Mucosa of rectum (tissue), 2 donors: ENCODE results near the gene PRPF18.

Experiments used
- H3K27ac ChIP-seq, 2 donors: one replicate each; pipeline ENCODE4 v1.7.0; 2013; ENCODE audit warnings: inconsistent platforms in 2 of 2, low read depth in 2 of 2, low read length in 2 of 2
- H3K27me3 ChIP-seq, 2 donors: one replicate each; pipeline ENCODE4 v1.7.0; 2013; ENCODE audit warnings: low read length in 2 of 2; ENCODE audit not compliant: control insufficient read depth in 2 of 2, insufficient read depth in 2 of 2
- H3K36me3 ChIP-seq, 2 donors: one replicate each; pipeline ENCODE4 v1.7.0; 2013; ENCODE audit warnings: low read length in 2 of 2; ENCODE audit not compliant: control insufficient read depth in 2 of 2, insufficient read depth in 2 of 2
- H3K4me1 ChIP-seq, 2 donors: one replicate each; pipeline ENCODE4 v1.7.0; 2013; ENCODE audit warnings: low read length in 2 of 2, mild to moderate bottlenecking in 1 of 2; ENCODE audit not compliant: control insufficient read depth in 2 of 2, insufficient read depth in 2 of 2
- H3K4me3 ChIP-seq, 2 donors: one replicate each; pipeline ENCODE4 v1.7.0; 2013; ENCODE audit warnings: low read length in 2 of 2
- H3K9ac ChIP-seq, 2 donors: one replicate each; pipeline ENCODE4 v1.7.0; 2013; ENCODE audit warnings: low read length in 2 of 2, low read depth in 1 of 2, mild to moderate bottlenecking in 1 of 2
- H3K9me3 ChIP-seq, 2 donors: one replicate each; pipeline ENCODE4 v1.7.0; 2013; ENCODE audit warnings: low read length in 2 of 2; ENCODE audit not compliant: control insufficient read depth in 2 of 2
- donor health status: healthy.
- donor health status: Normal muscosa, but diverticular disease.

The PRPF18 gene

GRCh38 chr10:13674645-13675588, 88.2 kb downstream of the PRPF18 start:
- Histone ChIP-seq H3K4me3 (no peak overlapping the region), H3K4me1 (no peaks in the 10 kb centered on the region), H3K9me3 (no peaks in the 10 kb centered on the region), H3K27ac (no peak overlapping the region), H3K27me3 (no peaks in the 10 kb centered on the region), H3K36me3 (peaks cover 8 to 15% of the 10 kb centered on the region in 2 donors), H3K9ac (no peak overlapping the region)

- Histone ChIP-seq H3K36me3 (peaks cover 3 to 6% of the 10 kb centered on the region in 2 donors), H3K9me3 (no peaks in the 10 kb centered on the region), H3K4me1 (no peaks in the 10 kb centered on the region), H3K4me3 (no peak overlapping the region), H3K27ac (no peak overlapping the region), H3K9ac (no peak overlapping the region), H3K27me3 (no peaks in the 10 kb centered on the region)
These were observed 91.5 kb downstream of the PRPF18 start for GRCh38 chr10:13678101-13678843.
